Measurements from ENCODE around the gene MAML2.
A peak's percentile ranks its signal among the peaks of the same experiment; 100 is the strongest.

MAML2 gene

GRCh38 chr11:96218901-96219300 is 124.1 kb downstream of the MAML2 start:
- Histone ChIP-seq H3K4me3 (no peak overlapping the region), H3K27me3 (no peaks in the 10 kb centered on the region), H3K9ac (no peak overlapping the region)

GRCh38 chr11:96218006-96218405 is 125.0 kb downstream of the MAML2 start:
- Histone ChIP-seq H3K4me2 (no peak overlapping the region), H3K36me3 (no peaks in the 10 kb centered on the region), H3K27ac (no peak overlapping the region), H3K4me1 (peaks cover 77% of the 10 kb centered on the region), H4K20me1 (no peaks in the 10 kb centered on the region), H3K9ac (no peak overlapping the region), H3K4me3 (no peak overlapping the region), H3K27me3 (no peaks in the 10 kb centered on the region), H3K9me3 (no peaks in the 10 kb centered on the region)
- no peak for TF ChIP-seq Cebpa-rat (IDR thresholded peaks at IDR 0.05)

More at GRCh38 chr11:96218901-96219300, 124.1 kb downstream of the MAML2 start:
- H3K9me3 ChIP-seq = no peaks in the 10 kb centered on the region
- no peak overlapping the region for H3K4me2 ChIP-seq
- TF ChIP-seq Cebpa-rat (IDR thresholded peaks at IDR 0.05) = no peak
- H3K4me1 ChIP-seq = peaks cover 77% of the 10 kb centered on the region
- no peak overlapping the region for H3K27ac ChIP-seq
- H3K36me3 ChIP-seq = no peaks in the 10 kb centered on the region
- no peaks in the 10 kb centered on the region for H4K20me1 ChIP-seq

GRCh38 chr11:96217206-96217605 is 125.8 kb downstream of the MAML2 start:
- Histone ChIP-seq H3K36me3 (no peaks in the 10 kb centered on the region), H3K9ac (no peak overlapping the region), H3K4me1 (peaks cover 74% of the 10 kb centered on the region), H4K20me1 (no peaks in the 10 kb centered on the region), H3K4me2 (peak overlapping the region; percentile 84; the same call in 1 of the 2 replicates), H3K27ac (no peak overlapping the region), H3K9me3 (no peaks in the 10 kb centered on the region), H3K4me3 (no peak overlapping the region), H3K27me3 (no peaks in the 10 kb centered on the region)
- no peak for TF ChIP-seq Cebpa-rat (IDR thresholded peaks at IDR 0.05)

- Histone ChIP-seq H4K20me1 (no peaks in the 10 kb centered on the region), H3K36me3 (no peaks in the 10 kb centered on the region), H3K27me3 (no peaks in the 10 kb centered on the region), H3K27ac (peak overlapping the region; percentile 77), H3K9me3 (no peaks in the 10 kb centered on the region), H3K4me3 (no peak overlapping the region), H3K9ac (peak overlapping the region; percentile 30; the same call in 1 of the 2 replicates), H3K4me1 (peaks cover 60% of the 10 kb centered on the region), H3K4me2 (peak overlapping the region; percentile 84)
- TF ChIP-seq Cebpa-rat (IDR thresholded peaks at IDR 0.05) = no peak
Observed at GRCh38 chr11:96215826-96216225, 127.2 kb downstream of the MAML2 start.

DNA sequence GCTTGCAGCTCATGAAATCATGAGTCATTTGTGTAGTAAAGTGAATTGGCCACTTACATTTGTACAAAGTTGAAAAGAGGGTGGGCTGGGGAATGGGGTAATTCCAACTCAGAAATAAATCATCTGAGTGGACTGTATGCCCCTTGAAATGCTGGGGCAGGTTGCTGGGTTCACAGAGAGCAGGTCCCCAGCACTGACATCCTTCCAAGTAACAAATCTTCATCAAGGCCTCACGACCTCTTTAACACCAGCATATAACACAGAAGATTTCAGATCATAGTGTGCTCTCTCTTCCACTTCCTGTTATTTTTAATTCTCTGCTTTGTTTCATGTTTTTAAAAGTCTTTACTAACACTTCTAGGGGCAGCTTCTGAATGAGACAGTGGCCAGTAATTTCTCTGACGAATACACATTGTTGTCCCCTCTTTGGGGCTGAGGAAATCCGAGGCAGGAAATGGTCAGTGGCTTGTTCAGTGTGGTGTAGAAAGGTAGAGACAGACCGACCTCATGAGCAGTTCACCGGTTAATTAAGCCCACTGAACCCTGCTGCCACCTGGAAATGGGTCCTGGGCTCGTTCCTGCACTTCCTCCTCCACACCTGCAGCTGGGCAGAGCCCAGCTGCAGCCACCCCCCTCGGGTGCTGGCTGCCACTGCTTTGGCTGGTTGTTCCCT is 127.7 kb downstream of the MAML2 start:
- Histone ChIP-seq H3K4me2 (peak overlapping the region; percentile 84), H3K9ac (peak overlapping the region; percentile 30; the same call in 1 of the 2 replicates), H3K9me3 (no peaks in the 10 kb centered on the region), H3K4me3 (no peak overlapping the region), H3K27me3 (no peaks in the 10 kb centered on the region), H3K36me3 (no peaks in the 10 kb centered on the region), H4K20me1 (no peaks in the 10 kb centered on the region), H3K4me1 (peaks cover 55% of the 10 kb centered on the region), H3K27ac (peak overlapping the region; percentile 77)
- no peak for TF ChIP-seq Cebpa-rat (IDR thresholded peaks at IDR 0.05)

- peak overlapping the region; percentile 77 for H3K27ac ChIP-seq
- no peaks in the 10 kb centered on the region for H4K20me1 ChIP-seq
- TF ChIP-seq Cebpa-rat (IDR thresholded peaks at IDR 0.05) = no peak
- peak overlapping the region; percentile 84 for H3K4me2 ChIP-seq
- H3K4me1 ChIP-seq = peaks cover 50% of the 10 kb centered on the region
- H3K27me3 ChIP-seq = no peaks in the 10 kb centered on the region
- no peaks in the 10 kb centered on the region for H3K36me3 ChIP-seq
- no peak overlapping the region for H3K4me3 ChIP-seq
- no peak overlapping the region for H3K9ac ChIP-seq
- no peaks in the 10 kb centered on the region for H3K9me3 ChIP-seq
Observed at GRCh38 chr11:96214777-96215109, 128.3 kb downstream of the MAML2 start.

GRCh38 chr11:96213500-96213899 is 129.5 kb downstream of the MAML2 start:
- Histone ChIP-seq H3K36me3 (no peaks in the 10 kb centered on the region), H3K9me3 (no peaks in the 10 kb centered on the region), H3K27ac (no peak overlapping the region), H4K20me1 (no peaks in the 10 kb centered on the region), H3K27me3 (no peaks in the 10 kb centered on the region), H3K4me3 (no peak overlapping the region), H3K9ac (no peak overlapping the region), H3K4me2 (no peak overlapping the region), H3K4me1 (peaks cover 50% of the 10 kb centered on the region)
- TF ChIP-seq Cebpa-rat (IDR thresholded peaks at IDR 0.05) = no peak

GRCh38 chr11:96211436-96211835 is 131.6 kb downstream of the MAML2 start:
- no peak overlapping the region for H3K27ac ChIP-seq
- H3K4me1 ChIP-seq = peaks cover 53% of the 10 kb centered on the region
- no peak overlapping the region for H3K9ac ChIP-seq
- H4K20me1 ChIP-seq = no peaks in the 10 kb centered on the region
- H3K4me3 ChIP-seq = no peak overlapping the region
- no peak for TF ChIP-seq Cebpa-rat (IDR thresholded peaks at IDR 0.05)
- no peaks in the 10 kb centered on the region for H3K27me3 ChIP-seq
- no peaks in the 10 kb centered on the region for H3K36me3 ChIP-seq
- no peak overlapping the region for H3K4me2 ChIP-seq
- no peaks in the 10 kb centered on the region for H3K9me3 ChIP-seq

DNA sequence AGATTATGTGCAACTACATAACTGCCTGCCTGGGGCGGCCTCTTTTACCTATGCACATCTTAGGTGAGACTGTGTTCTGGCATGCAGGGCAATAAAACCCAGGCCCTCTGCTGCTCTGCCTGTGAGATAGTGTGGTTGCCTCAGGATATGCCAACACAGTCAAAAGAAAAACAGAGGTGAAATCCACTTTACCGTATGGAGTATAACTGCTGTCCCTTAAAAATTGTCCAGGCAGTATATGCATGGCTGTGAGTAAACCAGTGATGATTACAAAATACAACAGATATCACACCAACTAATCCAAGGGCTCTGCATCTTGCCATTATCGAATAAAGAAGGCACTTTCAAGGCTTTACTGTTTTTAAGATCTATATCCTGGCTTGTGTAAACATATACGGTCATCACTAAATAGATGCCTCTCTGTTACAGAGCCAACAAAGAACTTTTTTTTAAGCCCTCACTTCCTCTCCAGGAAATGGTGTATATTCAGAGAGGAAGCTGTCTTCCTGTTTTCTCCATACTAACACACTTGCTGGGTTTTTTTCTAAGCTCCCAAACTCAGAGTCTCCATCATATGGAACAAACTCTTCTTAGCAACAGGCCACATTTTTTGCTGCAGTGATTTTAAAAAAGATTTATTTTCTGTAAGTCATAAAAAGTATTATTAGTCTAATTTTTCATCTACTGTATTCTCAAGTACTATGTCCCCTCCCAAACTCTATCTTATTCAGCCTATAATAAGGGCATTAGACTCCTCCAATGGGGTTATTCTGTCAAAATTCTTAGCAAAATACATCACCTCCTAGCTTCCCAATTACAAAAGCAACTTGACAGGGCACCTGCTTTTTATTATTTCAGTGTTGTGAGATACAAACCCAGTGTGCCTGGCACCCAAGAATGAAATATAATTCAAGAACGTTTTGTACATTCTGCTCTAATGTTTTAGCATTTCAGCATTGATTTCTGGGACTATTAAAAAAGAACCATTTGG is 135.2 kb downstream of the MAML2 start:
- Histone ChIP-seq H3K9me3 (no peaks in the 10 kb centered on the region), H3K4me3 (peak overlapping the region; percentile 12; the same call in 1 of the 2 replicates), H3K4me1 (peaks cover 35% of the 10 kb centered on the region), H3K9ac (peak overlapping the region; percentile 39; the same call in 1 of the 2 replicates), H3K27me3 (no peaks in the 10 kb centered on the region), H4K20me1 (no peaks in the 10 kb centered on the region), H3K4me2 (peak overlapping the region; percentile 69), H3K27ac (peak overlapping the region; percentile 69), H3K36me3 (no peaks in the 10 kb centered on the region)
- TF ChIP-seq Cebpa-rat (IDR thresholded peaks at IDR 0.05) = no peak

- H3K9ac ChIP-seq = no peak overlapping the region
- peaks cover 35% of the 10 kb centered on the region for H3K4me1 ChIP-seq
- H3K27me3 ChIP-seq = no peaks in the 10 kb centered on the region
- TF ChIP-seq Cebpa-rat (IDR thresholded peaks at IDR 0.05) = no peak
- H3K9me3 ChIP-seq = no peaks in the 10 kb centered on the region
- H3K4me3 ChIP-seq = no peak overlapping the region
- no peaks in the 10 kb centered on the region for H4K20me1 ChIP-seq
- H3K36me3 ChIP-seq = no peaks in the 10 kb centered on the region
- peak overlapping the region; percentile 69 for H3K27ac ChIP-seq
- peak overlapping the region; percentile 69 for H3K4me2 ChIP-seq
Observed at GRCh38 chr11:96206955-96207354, 136.0 kb downstream of the MAML2 start.
